GM18498 (cell line): ENCODE data around the gene SIVA1.

ENCODE experiments used
- ATAC-seq: cut with Tn5 transposase; IDR thresholded peaks from one replicate; pipeline ENCODE4 v1.9.1; 2021; ENCODE audit warnings: mild to moderate bottlenecking, moderate library complexity; ENCODE audit not compliant: unreplicated experiment

Gene SIVA1

DNA sequence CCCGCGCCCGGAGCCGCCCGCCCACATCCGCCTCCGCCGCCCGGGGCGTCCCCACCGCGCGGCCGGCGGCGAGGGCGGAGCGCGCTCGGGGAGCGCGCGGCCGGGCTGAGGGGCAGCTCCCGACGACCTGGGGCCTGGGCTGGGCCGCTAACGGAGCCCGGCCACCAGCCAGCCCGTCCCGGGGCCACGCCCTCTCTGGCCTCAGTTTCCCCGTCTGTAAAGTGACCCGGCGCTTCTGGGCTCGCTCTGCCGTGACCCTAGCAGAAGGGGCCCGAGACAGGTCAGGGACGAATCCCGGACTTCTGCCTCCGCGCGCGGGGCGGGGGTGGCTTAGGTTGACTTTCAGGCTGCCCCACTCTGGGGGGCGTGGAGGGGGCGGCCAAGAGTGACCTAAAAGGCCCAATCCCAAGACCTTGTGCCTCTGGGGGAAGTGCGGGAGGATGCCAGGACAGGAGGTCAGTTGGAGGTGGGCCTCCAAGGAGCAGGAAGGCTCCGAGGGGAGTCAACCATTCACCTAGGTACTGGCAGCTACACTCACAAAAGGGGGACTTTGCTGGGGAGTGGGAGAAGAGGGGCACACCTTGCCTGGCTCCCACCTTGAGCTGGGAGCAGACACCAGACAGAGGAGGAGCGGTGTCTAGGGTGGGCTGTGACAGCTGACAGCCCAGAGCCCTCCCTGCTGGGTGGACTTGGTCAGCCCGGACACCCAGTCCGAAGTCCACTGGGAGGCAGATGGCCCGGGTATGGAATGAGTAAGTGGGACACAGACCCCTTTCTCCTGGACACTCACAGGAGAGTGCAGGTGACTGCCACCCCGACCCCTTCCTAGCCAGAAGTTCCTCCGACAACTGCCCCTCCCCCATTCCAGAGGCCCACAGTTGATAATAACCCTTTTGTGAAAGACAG lies 43.1 kb downstream of the SIVA1 start:
- ATAC-seq, result peak; percentile 57

DNA sequence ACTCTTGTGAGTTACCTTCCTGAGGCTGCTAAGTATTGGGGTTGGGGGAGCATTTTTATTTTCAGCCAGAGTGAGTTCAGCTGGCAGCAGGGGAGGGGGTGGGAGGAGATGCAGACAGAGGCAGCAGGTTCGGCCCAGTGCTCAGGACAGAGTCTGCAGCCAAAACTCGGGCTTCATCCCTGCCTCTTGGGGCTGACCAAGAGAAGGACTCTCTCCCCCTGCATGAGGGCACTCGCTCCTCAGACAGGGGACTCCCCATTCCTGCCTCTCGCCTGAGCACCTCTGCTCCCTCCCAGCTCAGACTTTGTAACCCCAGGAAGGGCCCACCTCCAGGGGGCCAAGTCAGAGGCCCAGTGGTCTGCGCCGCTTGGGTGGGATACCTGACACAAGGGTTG lies 43.7 kb downstream of the SIVA1 start:
- no peak for ATAC-seq

DNA sequence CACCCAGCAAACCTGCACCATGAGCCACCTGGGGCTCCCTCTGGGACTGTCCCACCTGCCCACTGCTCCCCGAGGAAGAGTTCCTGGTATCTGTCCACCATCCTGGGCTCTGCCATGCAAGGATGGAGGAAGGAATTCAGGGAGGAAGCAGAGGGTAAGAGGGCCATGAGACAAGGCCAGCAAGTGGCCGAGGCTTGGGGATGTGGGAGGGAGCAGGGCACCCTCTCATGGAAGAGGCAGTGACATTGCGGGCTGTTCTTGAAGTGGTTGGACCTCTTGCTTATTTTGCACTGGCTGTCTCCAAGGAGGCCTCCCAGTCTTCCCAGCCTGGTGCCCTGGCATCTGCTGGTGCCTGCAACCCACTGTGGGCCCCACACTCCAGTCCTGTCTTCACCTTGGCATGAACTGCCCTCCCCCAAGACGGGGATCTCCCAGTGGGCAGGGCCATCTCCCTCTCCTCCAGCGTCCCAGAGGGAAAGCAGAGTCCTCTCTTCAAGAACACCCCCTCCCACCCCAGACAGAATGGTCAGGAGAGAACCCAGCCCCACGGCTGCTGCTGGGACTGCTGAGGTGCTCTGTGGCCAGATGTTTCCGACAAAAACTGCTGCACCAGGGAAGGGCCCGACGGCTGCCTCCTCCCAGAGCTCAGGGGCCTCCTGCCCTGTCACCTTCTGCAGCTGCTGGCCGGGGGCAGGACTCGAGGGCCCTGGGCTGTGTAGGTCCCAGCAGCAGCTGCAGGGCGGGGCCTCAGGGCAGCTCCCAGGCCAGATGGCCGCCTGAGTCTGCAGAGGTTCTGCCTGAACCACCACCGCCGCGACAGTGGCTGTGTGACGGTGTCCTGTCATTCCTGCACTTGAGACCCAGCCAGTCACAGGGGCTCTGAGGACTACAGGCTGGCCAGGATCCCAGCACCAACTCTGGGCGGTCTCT lies 44.4 kb downstream of the SIVA1 start:
- no peak for ATAC-seq

DNA sequence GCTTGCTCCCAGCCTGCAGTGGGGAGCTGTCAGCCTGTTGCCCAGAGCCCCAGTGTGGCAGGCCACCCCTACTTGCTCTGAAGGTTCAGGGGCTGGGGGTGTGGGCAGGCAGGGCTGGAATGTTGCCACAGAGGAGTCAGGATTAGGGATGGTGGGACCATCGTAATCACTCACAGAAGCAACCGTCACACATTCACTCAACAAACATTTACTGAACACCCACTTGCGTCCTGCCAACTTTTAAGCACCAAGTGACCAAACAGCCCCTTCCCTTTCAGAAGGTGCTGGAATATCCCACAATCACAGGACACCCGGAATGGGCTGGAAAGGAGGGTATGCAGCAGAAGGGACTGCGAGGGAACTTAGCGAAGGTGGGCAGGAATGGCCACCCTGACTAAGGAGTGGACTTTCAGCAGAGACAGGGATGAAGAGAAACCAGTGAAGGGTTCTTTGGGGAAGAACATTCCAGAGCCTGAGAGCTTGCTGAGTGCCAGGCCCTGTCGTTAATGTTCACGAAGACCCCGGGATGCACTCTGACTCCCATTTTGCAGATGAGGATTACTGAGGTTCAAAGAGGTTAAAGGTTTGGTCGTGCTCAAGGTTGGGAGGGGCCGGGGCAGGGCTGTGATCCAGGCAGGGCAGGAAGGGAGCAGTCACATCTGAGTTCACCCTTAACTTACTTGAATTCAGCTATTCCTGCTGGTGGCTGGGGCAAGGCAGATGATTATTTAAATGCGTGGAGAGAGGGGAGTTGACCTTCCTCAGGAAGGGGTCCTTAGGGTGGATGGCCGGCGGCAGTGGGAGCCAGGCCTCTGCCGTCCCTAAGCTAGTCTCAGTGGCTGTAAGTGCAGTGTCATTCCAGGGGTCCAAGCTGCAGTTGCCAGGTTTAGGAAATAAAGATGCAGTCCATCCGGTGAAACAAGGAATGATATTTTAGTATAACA lies 45.6 kb downstream of the SIVA1 start:
- ATAC-seq, result no peak

DNA sequence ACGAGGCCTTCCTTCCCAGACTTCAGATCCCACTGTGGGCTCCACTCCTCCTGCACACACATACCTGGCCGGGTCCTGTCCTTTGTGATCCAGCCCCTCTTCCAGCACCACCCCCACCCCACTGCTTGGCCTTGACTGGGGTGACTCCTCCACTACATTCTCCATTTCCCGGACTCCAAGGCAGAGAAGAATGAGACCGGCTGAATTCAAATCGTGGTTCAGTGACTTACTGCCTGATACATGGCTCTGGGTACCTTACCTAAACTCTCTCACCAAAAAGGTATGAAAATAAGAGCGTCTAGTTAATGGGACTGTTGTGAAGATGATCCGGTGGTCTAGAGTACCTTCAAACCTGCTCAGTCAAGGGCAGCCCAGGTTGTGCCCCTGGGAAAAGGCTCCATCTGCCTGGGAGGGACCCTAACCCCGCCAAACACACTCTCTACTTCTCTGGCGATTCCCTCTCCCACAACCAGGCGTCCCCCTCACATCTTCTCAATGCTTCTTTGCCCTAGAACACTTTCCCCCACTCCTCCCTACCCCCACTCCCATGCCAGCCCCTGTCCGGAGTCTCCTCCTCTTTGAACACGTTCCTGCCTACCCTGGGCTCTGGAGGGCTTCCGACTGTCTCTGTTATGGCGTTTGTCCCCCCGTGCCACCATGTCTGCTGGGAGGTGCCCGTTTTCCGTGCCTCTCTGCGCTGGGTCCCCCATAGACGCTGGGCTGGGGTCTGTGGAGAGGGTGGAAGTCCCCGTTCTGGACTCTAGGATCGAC lies 46.5 kb downstream of the SIVA1 start:
- ATAC-seq, result no peak

DNA sequence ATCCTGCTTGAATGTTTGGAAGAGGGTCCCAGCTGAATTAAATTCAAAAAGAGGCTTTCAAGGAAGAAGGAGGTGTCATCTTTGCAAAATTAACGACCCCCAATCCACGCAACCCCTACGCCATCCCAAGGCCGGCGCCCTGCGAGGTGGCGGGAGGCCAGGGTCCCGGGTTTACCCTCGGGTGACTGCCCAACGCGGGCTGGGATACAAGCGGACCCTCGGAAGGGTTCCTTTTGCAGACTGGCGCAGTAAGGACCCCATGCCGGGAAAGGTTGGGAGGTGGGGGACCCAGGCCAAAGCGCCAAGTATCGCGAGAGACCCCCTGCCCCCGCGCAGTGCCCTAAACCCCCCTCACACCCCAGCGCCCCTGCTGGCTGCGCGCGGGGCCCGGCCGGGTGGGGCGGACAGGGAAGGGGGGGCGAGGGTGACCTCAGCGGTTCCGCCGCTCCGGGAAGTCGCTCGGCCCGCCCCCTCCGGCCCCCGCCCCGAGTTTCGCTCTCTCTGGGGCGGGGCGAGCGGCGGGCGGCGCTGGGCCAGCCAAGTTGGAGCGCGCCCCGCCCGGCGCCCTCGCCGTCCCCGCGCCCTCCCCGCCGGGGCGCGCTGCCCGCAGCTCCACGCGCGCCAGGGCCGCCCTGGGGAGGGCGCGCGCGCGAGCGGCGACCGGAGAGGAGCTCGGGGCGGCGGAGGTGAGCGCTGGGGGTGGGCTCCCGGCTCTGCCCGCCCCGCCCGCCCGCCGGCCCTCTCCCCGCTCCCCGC lies 47.2 kb downstream of the SIVA1 start:
- peak; percentile 65 for ATAC-seq

DNA sequence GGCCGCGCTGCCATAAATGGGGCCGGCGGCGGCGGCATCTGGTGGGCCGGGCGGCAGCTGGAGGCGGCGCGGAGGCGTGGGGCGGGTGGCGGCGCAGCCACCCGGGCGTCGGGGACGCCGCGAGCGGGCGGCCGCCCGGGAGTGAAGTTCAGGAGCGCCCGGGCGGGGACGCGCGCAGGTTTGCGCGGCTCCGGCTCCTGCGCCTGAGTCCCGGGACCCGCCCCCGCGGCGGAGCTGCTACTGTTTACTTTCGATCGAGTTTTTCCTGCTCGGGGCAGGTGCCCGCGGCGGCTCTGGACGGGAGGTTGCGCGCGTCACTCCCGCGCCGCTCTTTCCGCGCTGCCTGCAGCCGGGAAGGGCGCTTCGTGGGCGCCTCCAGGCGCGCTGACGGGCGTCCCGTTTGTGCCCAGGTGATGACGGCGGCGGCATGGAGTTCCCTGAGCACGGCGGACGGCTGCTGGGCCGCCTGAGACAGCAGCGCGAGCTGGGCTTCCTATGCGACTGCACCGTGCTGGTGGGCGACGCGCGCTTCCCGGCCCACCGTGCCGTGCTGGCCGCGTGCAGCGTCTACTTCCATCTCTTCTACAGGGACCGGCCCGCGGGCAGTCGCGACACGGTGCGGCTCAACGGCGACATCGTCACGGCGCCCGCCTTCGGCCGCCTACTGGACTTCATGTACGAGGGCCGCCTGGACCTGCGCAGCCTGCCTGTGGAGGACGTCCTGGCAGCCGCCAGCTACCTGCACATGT lies 48.0 kb downstream of the SIVA1 start, which contains the start of gene ZBTB42:
Gene ZBTB42 (plus strand): TSS at position 331 of the 749 bp plus-strand sequence. CDS start 97 bp downstream, at position 428.
- ATAC-seq, result peak; percentile 43

DNA sequence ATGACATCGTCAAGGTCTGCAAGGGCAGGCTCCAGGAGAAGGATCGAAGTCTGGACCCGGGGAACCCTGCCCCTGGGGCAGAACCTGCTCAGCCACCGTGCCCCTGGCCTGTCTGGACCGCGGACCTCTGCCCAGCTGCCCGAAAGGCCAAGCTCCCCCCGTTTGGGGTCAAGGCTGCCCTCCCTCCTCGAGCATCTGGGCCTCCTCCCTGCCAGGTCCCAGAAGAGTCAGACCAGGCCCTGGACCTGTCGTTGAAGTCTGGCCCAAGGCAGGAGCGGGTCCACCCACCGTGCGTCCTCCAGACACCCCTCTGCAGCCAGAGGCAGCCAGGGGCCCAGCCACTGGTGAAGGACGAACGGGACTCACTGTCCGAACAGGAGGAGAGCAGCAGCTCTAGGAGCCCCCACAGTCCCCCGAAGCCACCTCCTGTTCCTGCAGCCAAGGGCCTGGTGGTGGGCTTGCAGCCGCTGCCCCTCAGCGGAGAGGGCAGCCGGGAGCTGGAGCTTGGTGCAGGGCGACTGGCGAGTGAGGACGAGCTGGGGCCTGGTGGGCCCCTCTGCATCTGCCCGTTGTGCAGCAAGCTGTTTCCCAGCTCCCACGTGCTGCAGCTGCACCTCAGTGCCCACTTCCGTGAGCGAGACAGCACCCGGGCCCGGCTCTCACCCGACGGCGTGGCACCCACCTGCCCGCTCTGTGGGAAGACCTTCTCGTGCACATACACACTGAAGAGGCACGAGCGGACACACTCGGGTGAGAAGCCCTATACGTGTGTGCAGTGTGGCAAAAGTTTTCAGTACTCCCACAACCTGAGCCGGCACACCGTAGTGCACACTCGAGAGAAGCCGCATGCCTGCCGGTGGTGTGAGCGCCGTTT lies 48.8 kb downstream of the SIVA1 start:
- ATAC-seq, result no peak

DNA sequence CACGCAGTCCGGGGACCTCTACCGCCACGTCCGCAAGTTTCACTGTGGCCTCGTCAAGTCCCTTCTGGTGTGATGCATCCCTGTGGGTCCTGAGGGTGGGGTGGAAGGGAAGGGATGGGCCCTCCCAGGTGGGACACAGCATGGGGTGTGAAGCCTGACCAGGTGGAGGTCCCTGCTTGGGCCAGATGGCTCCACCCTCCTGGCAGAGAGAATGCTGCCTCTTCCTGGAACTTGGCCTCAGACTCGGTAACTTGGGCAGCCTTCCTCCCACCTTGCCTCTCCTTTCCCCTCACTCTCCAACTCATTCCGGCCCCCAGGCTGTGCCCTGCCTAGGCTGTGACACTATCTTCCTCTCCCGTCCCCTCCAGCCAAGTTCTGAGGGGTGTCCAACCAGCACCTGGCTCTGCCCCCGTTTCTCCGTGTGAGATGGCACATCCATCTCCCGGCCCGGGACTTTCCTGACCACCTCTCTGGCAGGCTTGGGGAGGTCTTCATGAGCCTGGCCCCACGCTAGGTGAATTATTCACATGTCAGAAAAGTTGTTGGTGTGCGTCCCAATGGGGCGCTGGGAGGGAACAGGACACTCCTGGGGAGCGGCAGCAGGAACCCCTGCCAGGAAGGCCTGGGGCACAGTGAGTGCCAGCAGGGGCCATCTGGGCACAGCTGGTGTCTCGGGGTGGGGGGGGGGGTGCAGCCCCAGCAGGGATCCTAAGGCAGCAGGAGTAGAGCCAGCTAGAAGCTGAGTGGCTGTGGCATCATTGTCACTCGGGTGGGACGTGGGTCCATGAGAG lies 49.6 kb downstream of the SIVA1 start:
- no peak for ATAC-seq

DNA sequence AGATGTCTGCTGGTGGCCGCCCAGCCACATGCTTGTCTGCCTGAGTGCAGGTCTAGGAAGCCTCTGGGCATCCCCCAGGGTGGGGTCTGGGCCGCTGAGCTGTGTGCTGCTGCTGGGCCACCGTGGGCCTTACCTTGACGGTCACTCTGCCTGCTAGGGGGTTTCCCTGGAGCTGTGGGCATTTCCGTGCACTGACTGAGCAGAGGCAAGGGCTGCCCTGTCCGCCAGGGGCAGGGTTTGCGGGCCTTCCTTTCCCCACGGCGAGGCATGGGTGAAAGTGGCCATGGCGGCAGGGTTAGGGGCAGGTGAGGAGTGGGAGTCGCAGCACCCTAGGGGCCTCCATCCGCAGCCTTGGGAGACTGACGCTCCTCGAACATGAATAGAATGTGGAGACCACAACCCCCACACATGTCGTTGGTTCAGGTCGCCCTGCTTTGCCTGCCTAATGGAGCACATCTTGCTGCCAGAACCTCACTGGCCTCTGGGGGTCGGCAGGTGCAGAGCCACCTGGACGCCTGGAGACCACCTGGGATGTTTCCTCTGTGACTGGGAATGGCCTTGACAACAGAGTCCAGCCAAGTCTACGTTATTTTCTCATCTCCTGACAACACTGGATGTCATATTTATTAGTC lies 50.4 kb downstream of the SIVA1 start:
- no peak for ATAC-seq

DNA sequence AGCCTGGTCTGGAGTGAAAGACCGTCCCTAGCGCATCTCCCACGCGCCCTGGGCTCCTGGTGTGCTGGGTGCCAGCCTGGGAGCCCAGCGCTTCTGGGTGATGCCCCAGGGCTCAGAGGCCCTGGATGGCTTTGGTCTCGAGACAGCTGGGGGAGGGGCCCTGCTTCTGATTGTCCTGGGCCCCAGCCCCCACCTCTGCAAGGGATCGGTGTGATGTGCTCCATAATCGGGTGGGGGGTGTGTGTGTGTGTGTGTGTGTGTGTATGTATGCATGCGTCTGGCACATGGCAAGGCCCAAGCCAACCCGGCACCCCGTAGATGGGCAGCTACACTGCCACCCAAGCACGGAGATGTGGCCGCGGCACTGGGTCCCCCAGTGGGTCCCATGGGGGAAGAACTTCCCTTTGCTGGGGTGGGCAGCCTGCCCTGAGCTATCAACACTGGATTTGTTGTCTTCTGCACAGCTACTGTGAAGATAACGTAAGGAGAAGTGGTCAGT lies 51.0 kb downstream of the SIVA1 start:
- no peak for ATAC-seq

DNA sequence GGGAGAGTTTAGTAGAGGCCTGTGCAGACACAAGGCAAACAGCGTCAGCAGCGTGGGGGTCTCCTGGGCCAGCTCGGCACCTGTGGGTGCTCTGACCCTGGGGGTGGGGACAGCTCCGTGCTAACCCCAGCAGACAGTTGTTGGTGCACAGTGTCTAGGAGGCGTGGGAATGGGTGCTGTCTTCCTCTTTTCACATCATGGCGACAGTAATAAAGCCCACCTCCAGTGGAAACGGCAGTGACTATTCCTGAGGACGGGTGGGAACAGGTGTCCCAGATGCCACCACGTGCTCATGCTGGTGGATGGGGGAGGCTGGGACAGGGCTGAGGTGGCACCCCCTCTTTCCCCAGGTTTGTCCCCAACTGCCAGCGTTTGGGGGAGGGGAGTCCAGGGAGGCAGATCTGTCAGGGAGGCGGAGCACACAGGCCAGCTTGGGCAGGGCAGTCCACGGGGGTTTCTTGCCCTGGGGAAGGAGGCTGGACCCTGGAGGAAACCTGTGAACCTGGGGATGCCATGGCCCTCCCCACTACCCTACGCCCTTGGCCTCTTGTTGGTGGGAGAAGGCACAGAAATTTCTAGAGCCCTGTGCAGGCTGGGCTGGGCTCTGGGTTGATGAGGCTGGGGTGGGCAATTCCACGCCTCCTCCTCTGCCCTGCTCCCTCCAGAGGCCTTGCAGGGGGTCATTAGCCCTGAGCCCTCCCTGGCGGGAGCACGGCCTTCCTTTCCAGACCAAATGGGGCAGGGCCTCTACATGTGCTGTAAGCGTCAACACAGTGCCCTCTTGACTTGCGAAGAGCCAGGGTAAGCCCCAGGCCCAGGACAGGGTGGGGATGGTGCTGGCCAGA lies 51.8 kb downstream of the SIVA1 start:
- ATAC-seq, result no peak

DNA sequence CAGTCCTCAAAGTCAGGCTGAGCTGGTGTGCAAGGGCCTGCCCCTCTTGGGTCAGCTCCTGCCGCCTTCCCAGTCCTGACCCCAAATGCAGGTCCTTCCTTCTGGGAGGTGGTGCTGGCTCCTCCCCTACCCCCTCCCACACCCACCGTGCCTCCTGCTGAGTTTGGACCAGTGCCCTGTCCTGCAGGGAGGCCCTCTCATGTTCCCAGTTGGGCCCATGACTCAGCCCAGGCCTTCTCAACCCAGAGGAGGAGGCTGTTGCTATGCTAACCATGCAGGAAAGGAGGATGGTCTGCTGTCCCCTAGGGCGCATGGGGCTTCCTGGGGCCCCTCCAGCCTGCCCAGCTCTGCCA lies 52.4 kb downstream of the SIVA1 start:
- ATAC-seq, result no peak

DNA sequence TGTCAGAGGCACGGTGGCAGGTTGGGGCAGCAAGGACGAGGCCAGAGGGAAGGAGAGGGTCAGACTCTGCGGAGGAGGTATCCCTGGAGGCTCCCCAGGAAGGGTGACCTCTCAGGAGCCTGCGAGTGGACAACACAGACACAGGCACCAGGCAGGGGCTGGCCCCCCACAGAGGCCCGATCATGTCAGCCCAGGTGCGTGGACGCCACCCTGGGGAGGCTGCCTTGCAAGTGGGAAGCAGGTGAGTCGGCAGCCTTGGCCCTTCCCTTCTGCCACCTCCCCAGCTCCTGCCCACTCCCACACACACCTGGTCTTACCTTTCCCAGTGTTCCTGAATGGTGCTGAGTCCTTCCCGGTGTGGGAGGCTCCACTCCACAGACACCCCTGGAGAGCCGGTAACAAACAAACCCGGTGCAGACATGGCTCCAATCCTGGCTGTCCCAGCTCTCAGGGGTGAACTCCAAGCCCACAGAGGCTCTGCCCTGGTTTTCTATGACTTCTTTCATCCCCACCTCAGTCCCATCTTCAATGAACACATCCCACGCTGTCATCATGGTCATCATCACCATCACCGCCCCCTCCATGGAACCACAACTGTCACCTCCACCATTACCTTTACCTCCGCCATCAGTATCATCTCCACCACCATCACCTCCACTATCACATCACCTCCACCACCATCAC lies 53.1 kb downstream of the SIVA1 start:
- no peak for ATAC-seq
